ENCODE data around the gene TGFBR3. TPM values are rescaled to one million over a fixed set of nuclear protein-coding genes. Genes with fewer than 3 reads are reported as not detected.

Gene TGFBR3
- total RNA-seq, 1 donor from 2014 or later: 158 TPM

DNA sequence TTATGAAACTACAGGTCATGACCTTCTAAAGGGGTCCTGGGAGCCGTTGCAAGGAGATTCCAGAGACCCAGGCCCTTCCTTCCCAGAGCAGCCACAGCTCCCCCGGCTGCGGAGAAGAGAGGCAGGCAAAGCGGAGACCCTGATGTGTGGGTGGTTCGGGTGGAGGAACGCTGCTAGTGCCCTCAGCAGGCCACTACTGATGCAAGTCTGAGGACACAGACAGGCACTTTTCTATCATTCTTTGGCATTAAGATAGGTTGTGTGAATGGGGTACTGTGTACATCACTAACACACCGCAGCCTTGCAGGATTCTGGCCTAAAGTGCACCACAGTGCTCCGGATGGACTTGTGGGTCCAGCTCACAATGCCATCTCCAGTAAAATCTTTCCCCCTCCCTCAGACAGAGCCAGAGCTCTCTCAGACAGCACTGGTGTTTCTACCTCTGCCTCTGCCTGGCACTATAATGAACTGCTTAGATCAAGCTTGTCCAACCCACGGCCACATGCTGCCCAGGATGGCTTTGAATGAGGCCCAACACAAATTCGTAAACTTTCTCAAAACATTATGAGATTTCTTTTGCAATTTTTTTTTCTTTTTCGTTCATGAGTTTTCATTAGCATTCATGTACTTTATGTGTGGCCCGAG is 121.4 kb downstream of the TGFBR3 start:
- DNase-seq (ENCODE audit: low spot score): no peak

DNA sequence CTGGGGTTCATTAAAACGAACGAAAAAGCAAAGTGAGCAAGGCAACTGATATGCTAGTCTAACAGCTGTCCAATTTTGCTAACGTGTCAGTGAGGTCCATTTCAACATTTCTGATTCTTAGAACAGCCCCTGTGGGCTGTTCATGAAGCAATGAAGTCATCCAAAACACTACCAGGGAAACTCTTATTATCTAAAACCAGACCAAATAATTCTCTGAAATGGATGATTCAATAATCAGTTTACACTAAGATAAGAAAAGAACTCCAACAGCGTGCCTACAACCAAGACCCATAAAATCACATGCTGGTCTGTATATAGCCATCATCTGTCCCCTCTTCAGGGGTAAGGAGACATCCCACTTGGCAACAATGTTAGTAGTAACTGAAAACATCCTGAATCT is 122.7 kb downstream of the TGFBR3 start:
- DNase-seq (ENCODE audit: low spot score): no peak

DNA sequence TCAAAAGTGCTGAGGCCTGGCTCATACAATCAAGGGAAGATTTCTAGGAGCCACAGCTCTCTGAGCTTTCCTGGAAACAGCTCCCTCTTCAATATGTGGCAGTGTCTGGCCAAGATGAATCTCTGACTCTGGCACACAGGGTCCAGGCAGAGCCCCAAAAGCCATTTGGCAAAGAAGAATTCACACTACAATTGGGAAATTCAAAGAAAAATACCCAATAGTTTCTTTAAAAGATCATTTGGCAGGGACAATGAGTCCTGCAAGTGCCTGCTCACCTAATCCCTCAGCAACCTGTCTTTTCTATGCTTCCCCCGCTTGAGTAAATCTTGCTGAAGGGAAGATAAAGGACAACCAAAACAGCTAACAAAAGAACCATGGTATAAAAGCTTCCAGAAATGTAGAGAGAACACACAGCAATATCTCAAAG is 124.6 kb downstream of the TGFBR3 start:
- no peak for DNase-seq (ENCODE audit: low spot score)

- DNase-seq (ENCODE audit: low spot score): no peak
These were observed 125.4 kb downstream of the TGFBR3 start for GRCh38 chr1:91760512-91760911.

GRCh38 chr1:91759076-91759475 is 126.9 kb downstream of the TGFBR3 start:
- DNase-seq (ENCODE audit: low spot score): no peak

DNA sequence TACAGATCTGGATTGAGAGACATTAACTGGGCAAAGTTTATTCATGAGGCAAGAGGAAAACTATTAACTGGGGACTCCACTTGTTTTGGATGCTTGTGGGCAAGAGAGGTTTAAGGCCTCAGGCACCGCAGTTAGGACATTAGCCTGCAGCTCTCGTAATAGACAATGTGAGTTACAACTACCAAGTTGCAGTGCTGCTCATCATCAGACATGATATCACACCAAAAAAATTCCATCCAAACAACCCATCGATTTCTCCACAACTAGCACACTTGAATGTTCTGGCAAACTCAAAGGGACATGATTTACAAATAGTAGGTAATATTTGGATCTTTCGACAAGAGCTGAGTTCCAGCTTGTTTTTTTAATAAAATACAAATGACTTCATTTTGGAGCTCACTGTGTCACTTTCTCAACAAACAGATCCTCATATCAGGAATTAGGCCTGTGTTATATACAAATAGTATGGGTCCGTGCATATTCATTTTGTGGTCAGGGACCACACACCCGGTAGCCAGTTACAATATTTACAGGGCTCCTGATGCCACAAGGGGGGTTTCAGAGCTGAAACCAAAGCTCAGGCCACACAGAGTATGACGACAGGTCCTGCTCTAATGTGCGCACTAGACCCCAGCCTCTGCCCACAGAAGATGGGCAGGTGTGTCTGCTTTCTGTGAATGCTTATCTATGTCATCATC is 128.0 kb downstream of the TGFBR3 start:
- DNase-seq (ENCODE audit: low spot score): no peak

GRCh38 chr1:91755702-91756287 is 130.2 kb downstream of the TGFBR3 start:
- DNase-seq (ENCODE audit: low spot score): no peak

DNA sequence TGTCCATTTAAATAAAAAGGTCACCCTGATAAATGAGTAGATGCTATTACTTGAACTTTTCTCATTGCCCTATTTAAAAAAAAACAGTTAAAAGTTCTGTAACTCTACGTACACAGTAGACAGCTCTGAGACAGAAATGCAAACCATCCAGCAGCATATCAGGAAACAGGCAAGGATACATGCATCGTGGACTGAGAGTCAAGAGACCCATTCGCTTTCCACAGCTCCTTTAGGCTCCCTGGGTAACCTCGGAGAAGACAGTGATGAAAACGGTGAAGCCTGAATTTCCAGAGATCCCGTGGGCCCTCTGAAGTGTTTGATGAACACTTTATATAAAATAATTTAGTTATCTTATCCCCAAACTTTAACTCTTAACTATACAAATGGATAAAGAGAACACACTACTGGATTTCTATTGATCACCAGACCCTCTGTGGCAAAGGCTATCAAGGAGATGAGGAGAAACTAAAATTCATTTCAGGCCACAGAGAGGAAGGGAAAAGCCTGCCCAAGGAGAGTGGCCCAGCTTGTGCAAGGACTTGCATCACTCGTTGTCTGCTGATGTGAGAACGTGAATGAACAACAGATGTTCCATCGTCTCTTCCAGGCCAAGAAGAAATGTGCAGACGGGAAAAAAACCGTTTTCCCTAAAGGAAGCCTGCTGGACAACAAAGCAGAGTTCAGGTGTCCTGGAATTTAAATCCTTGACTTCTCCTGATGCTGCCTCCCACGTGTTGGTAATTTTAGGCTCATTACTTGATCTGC is 131.0 kb downstream of the TGFBR3 start:
- DNase-seq (ENCODE audit: low spot score): no peak

GRCh38 chr1:91754348-91754747 is 131.6 kb downstream of the TGFBR3 start:
- DNase-seq (ENCODE audit: low spot score): no peak

DNA sequence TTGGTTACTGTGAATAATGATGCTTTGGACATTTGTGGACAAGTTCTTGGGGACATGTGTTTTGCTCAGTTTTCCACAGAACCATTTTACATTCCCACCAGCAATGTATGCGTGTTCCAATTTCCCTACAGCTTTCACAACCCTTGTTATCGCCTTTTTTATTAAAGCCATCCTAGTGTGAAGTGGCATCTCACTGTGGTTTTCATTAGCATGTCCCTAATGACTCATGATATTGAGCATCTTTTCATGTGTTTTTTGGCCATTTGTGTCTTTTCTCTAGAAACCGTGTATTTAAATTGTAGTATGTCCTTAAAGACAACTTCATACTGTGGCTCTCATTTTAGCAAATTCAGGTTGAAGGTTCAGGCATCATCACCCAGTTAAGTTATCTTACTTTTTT is 132.1 kb downstream of the TGFBR3 start:
- DNase-seq (ENCODE audit: low spot score): no peak

DNA sequence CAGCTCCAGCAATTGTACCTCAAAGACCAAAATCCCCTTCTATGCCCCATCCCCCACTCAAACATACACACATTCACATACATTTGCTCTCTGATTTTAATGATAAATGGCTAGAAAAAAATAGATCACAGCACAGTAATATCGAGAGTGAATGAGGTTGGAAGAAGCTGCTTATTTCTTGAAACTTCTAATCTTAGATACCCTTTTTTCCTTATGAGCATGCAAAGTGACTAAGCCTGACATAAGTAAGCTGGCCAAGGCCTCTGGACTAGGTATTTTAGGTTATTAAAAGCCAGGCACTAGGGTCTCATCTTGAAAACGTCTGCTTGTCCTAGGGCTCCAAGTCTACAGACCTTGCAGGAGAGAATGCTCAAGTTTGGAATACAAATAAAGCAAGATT is 133.6 kb downstream of the TGFBR3 start:
- no peak for DNase-seq (ENCODE audit: low spot score)

DNA sequence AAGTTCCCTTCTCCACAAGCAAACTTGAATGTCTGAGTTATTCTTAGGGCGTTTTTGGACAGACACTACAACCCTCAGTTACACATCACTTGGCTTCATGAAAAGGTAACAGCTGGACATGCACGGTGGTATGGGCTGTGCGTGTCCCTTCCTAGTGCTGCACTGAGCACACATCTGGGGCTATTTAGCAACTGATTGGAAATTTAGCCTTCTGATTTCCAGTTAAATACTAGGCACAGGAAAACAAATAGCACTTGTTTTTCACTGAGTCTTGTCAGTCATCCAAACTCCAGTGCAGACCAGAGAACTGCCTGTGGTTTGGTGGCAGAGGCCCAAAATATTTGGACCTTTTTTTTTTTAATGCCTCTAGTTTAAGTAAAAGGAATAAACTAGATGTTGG is 134.7 kb downstream of the TGFBR3 start:
- no peak for DNase-seq (ENCODE audit: low spot score)

DNA sequence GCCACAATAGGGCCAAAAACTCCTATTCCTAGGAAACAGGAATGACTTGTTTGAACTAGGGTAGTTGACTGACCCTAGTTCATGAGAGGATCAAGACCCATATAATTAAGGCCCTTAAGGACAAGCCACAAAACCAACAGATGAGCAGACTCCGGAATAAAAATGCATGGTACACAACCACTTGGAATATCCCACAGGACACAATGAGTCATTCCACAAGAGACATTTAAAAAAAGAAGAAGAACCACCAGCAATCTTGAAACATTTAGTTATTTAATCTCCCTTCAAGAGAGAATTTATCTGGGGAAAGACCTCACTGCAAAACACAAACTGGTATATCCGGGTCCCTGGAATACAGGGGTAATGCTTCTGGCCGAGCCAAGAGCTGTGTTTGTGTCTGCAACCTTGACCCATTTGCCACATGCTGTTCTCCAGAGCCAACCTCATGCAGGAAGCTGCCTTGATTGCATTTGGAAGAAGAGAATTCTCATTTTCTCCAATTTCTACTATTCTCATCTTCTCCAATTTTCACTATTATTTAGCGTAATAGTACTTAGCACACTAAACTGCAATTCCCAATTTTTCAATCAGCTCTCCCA is 135.5 kb downstream of the TGFBR3 start:
- no peak for DNase-seq (ENCODE audit: low spot score)

- DNase-seq (ENCODE audit: low spot score): no peak
These were observed 136.1 kb downstream of the TGFBR3 start for GRCh38 chr1:91749788-91750231.

GRCh38 chr1:91747666-91748065 is 138.3 kb downstream of the TGFBR3 start:
- no peak for DNase-seq (ENCODE audit: low spot score)

GRCh38 chr1:91746728-91747338 is 139.1 kb downstream of the TGFBR3 start:
- no peak for DNase-seq (ENCODE audit: low spot score)

- no peak for DNase-seq (ENCODE audit: low spot score)
These were observed 140.1 kb downstream of the TGFBR3 start for GRCh38 chr1:91745640-91746373.

- no peak for DNase-seq (ENCODE audit: low spot score)
These were observed 140.9 kb downstream of the TGFBR3 start for GRCh38 chr1:91744953-91745639.

DNA sequence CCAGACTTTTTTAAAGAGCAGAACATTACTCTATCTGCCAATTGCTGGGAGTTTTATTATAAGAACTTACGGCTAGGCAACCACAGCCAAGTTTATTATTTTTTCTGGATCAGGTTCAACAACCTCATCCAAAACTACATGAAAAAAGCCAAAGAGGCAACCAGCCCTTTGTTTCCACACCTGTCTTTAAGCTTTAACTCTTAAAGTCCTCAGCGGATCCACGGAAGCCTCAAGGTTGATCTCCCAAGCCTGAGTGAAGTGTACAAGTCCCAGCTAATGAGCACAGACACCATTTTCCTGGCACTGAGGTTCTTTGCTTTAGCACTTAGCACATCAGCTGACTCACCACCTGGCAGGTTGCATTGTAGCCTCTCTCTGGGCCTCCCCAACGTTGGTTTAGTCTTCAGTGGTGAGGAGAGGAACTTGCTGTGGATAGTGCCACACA is 143.1 kb downstream of the TGFBR3 start:
- no peak for DNase-seq (ENCODE audit: low spot score)

- no peak for DNase-seq (ENCODE audit: low spot score)
These were observed 144.0 kb downstream of the TGFBR3 start for GRCh38 chr1:91741906-91742305.

Measured in mesenteric fat pad (tissue), 1 donor.